H1 (cell line): ENCODE results near the gene KCNQ1. TPM values are rescaled to one million over a fixed set of nuclear protein-coding genes. Genes with fewer than 3 reads are reported as not detected.

Source experiments
- CTCF ChIA-PET: fragments of 300-600 bp; sonication (Branson Sonifier 250); formaldehyde crosslinking; loops from one replicate; lab custom pipeline; 2021; ENCODE audit not compliant: partially characterized antibody; lab: Charles Lee
- POLR2A ChIA-PET: fragments of 300-600 bp; sonication (Branson Sonifier 250); formaldehyde crosslinking; loops from one replicate; lab custom pipeline; 2021; ENCODE audit warnings: inconsistent platforms; ENCODE audit not compliant: partially characterized antibody; lab: Charles Lee
- DNase-seq, 2 experiments: peaks; one replicate each; pipeline versions ENCODE4 v3.0.0 to v3.0.0-alpha.2; 2010 to 2022; ENCODE audit warnings: low spot score in 2 of 2, low read depth in 1 of 2, mixed read lengths in 1 of 2
- FAIRE-seq: peaks from 2 replicates; lab custom pipeline; 2011; peaks lifted over from hg19 to GRCh38; lab: Jason Lieb, UNC
- H2AFZ ChIP-seq: 2 replicates; pipeline ENCODE4 v1.8.1; 2012; ENCODE audit warnings: low read length, inconsistent platforms
- H2AK5ac ChIP-seq: 2 replicates; pipeline ENCODE4 v1.6.1; 2013; ENCODE audit warnings: low read depth, low read length
- H2BK120ac ChIP-seq: replicated peaks from 2 replicates; pipeline ENCODE3; 2013; ENCODE audit warnings: low read depth, low read length, inconsistent platforms
- H2BK12ac ChIP-seq: 2 replicates; pipeline ENCODE4 v1.6.1; 2013; ENCODE audit warnings: low read depth, low read length
- H2BK15ac ChIP-seq: 2 replicates; pipeline ENCODE4 v1.6.1; 2013; ENCODE audit warnings: low read length
- H2BK20ac ChIP-seq: 2 replicates; pipeline ENCODE4 v1.6.1; 2013; ENCODE audit warnings: low read length
- H2BK5ac ChIP-seq: 2 replicates; pipeline ENCODE4 v1.6.1; 2013; ENCODE audit warnings: low read depth, low read length
- H3K14ac ChIP-seq: 2 replicates; pipeline ENCODE4 v1.6.1; 2013; ENCODE audit warnings: inconsistent platforms; ENCODE audit not compliant: insufficient read length
- H3K18ac ChIP-seq: 2 replicates; pipeline ENCODE4 v1.6.1; 2013; ENCODE audit warnings: low read length; ENCODE audit errors: extremely low read depth
- H3K23ac ChIP-seq: 2 replicates; pipeline ENCODE4 v1.6.1; 2013; ENCODE audit warnings: inconsistent platforms; ENCODE audit not compliant: insufficient read length
- H3K23me2 ChIP-seq: 2 replicates; pipeline ENCODE4 v1.6.1; 2013; ENCODE audit warnings: low read depth, low read length
- H3K27ac ChIP-seq: 2 replicates; pipeline ENCODE4 v1.6.1; 2011; ENCODE audit warnings: low read depth, low read length, inconsistent platforms
- H3K27me3 ChIP-seq, 4 experiments: replicated peaks in 1 of 4; 1 replicate in 1 of 4; 2 replicates in 3 of 4; pipeline versions ENCODE4 v1.6.1 to v1.8.1; 2011 to 2013; ENCODE audit warnings: low read length in 3 of 4, mild to moderate bottlenecking in 3 of 4, inconsistent platforms in 2 of 4, mixed read lengths in 2 of 4, moderate library complexity in 1 of 4; ENCODE audit not compliant: control insufficient read depth in 3 of 4, insufficient read depth in 3 of 4; ENCODE audit errors: extremely low read depth in 1 of 4
- H3K36me3 ChIP-seq, 4 experiments: 2 replicates each; pipeline versions ENCODE4 v1.6.1 to v1.8.1; 2011 to 2013; ENCODE audit warnings: mild to moderate bottlenecking in 4 of 4, low read length in 3 of 4, moderate library complexity in 2 of 4, control low read depth in 1 of 4, inconsistent platforms in 1 of 4; ENCODE audit not compliant: insufficient read depth in 4 of 4, control insufficient read depth in 2 of 4
- H3K4ac ChIP-seq: replicated peaks from 2 replicates; pipeline ENCODE3; 2013; ENCODE audit warnings: low read length, low read depth, mixed read lengths, inconsistent platforms; ENCODE audit not compliant: insufficient read length
- H3K4me1 ChIP-seq, 4 experiments: replicated peaks in 1 of 4; 1 replicate in 1 of 4; 2 replicates in 3 of 4; pipeline versions ENCODE4 v1.6.1 to v1.8.1; 2011 to 2013; ENCODE audit warnings: low read length in 3 of 4, inconsistent platforms in 2 of 4, mixed read lengths in 1 of 4; ENCODE audit not compliant: insufficient read depth in 4 of 4, control insufficient read depth in 3 of 4
- H3K4me2 ChIP-seq, 2 experiments: 2 replicates each; pipeline versions ENCODE4 v1.6.1 to v1.8.1; 2011 to 2013; ENCODE audit warnings: low read depth in 2 of 2, low read length in 2 of 2, control low read depth in 1 of 2, inconsistent platforms in 1 of 2, mild to moderate bottlenecking in 1 of 2; ENCODE audit not compliant: insufficient read depth in 1 of 2
- H3K4me3 ChIP-seq, 4 experiments: fragments of 200-600, 300-600 bp in 1 of 4; sonication (generic), shearing (Covaris generic), sonication (Bioruptor Twin) in 1 of 4; 2 replicates each; pipeline versions ENCODE4 v1.5.1 to v1.8.1; 2011 to 2016; ENCODE audit warnings: low read length in 4 of 4, low read depth in 3 of 4, control low read depth in 2 of 4, inconsistent platforms in 2 of 4, mild to moderate bottlenecking in 2 of 4, mixed read lengths in 1 of 4, moderate library complexity in 1 of 4; ENCODE audit not compliant: insufficient read depth in 2 of 4; ENCODE audit errors: extremely low read depth in 1 of 4
- H3K56ac ChIP-seq: replicated peaks from 2 replicates; pipeline ENCODE3; 2013; ENCODE audit warnings: low read depth, mild to moderate bottlenecking, mixed read lengths, low read length, inconsistent platforms; ENCODE audit not compliant: insufficient read length
- H3K79me1 ChIP-seq: 2 replicates; pipeline ENCODE4 v1.6.1; 2013; ENCODE audit warnings: low read depth, low read length, control low read depth
- H3K79me2 ChIP-seq, 2 experiments: 2 replicates each; pipeline versions ENCODE4 v1.6.1 to v1.8.1; 2012 to 2013; ENCODE audit warnings: low read length in 2 of 2, mild to moderate bottlenecking in 2 of 2, inconsistent platforms in 1 of 2; ENCODE audit not compliant: insufficient read depth in 2 of 2, control insufficient read depth in 1 of 2
- H3K9ac ChIP-seq, 4 experiments: replicated peaks in 1 of 4; 1 replicate in 1 of 4; 2 replicates in 3 of 4; pipeline versions ENCODE4 v1.6.1 to v1.8.1; 2011 to 2013; ENCODE audit warnings: low read depth in 3 of 4, low read length in 3 of 4, control low read depth in 2 of 4, mild to moderate bottlenecking in 2 of 4, moderate library complexity in 2 of 4, inconsistent platforms in 1 of 4; ENCODE audit errors: extremely low read depth in 1 of 4
- H3K9me3 ChIP-seq, 2 experiments: 2 replicates each; pipeline versions ENCODE4 v1.6.1 to v1.8.1; 2012 to 2013; ENCODE audit warnings: mild to moderate bottlenecking in 2 of 2, moderate library complexity in 2 of 2, control low read depth in 1 of 2, inconsistent platforms in 1 of 2, low read depth in 1 of 2, low read length in 1 of 2, mixed read lengths in 1 of 2; ENCODE audit not compliant: insufficient read depth in 2 of 2
- H4K20me1 ChIP-seq, 2 experiments: replicated peaks in 1 of 2; 2 replicates each; pipeline versions ENCODE3 to v1.8.1; 2011 to 2013; ENCODE audit warnings: inconsistent platforms in 2 of 2, low read length in 2 of 2, mild to moderate bottlenecking in 1 of 2; ENCODE audit not compliant: insufficient read depth in 2 of 2, control insufficient read depth in 1 of 2
- H4K5ac ChIP-seq: 2 replicates; pipeline ENCODE4 v1.6.1; 2013; ENCODE audit warnings: low read length, low read depth, mixed read lengths, inconsistent platforms; ENCODE audit not compliant: insufficient read length
- H4K8ac ChIP-seq: 2 replicates; pipeline ENCODE4 v1.8.0; 2013; ENCODE audit warnings: mild to moderate bottlenecking, moderate library complexity, low read length, inconsistent platforms; ENCODE audit not compliant: insufficient read depth; ENCODE audit errors: extremely low read depth
- H4K91ac ChIP-seq: replicated peaks from 2 replicates; pipeline ENCODE3; 2013; ENCODE audit warnings: low read length, mixed read lengths, inconsistent platforms; ENCODE audit not compliant: insufficient read length
- CHD2 ChIP-seq: IDR thresholded peaks from 2 replicates; pipeline ENCODE4 v1.6.1; 2012; ENCODE audit warnings: low read length, improper control_type of control experiment
- CTBP2 ChIP-seq: IDR thresholded peaks from 2 replicates; pipeline ENCODE4 v1.7.0; 2011; ENCODE audit warnings: borderline replicate concordance, mild to moderate bottlenecking, moderate library complexity, mixed read lengths, low read length; ENCODE audit not compliant: insufficient read depth, insufficient read length
- CTCF ChIP-seq, 3 experiments: IDR thresholded peaks; 1 replicate in 2 of 3; 2 replicates in 1 of 3; pipeline versions ENCODE4 v1.5.1 to v1.6.1; 2011; ENCODE audit warnings: low read length in 3 of 3, mild to moderate bottlenecking in 3 of 3, inconsistent platforms in 2 of 3, low read depth in 1 of 3, moderate library complexity in 1 of 3; ENCODE audit not compliant: insufficient read depth in 1 of 3; ENCODE audit errors: control extremely low read depth in 1 of 3
- FOSL1 ChIP-seq: IDR thresholded peaks from 2 replicates; pipeline ENCODE4 v1.6.1; 2011; ENCODE audit warnings: mild to moderate bottlenecking, low read depth, low read length, moderate library complexity; ENCODE audit not compliant: insufficient read depth
- GABPA ChIP-seq: IDR thresholded peaks from 2 replicates; pipeline ENCODE4 v1.6.1; 2011; ENCODE audit warnings: mild to moderate bottlenecking, low read length, moderate library complexity, borderline replicate concordance; ENCODE audit not compliant: insufficient read depth
- HDAC6 ChIP-seq: IDR thresholded peaks from one replicate; pipeline ENCODE4 v1.7.1; 2012; ENCODE audit warnings: low read depth, mild to moderate bottlenecking, inconsistent platforms, low read length, moderate library complexity
- KDM4A ChIP-seq: IDR thresholded peaks from one replicate; pipeline ENCODE4 v1.7.1; 2012; ENCODE audit warnings: low read depth, mild to moderate bottlenecking, moderate library complexity, low read length, inconsistent platforms; ENCODE audit not compliant: severe bottlenecking
- POLR2A ChIP-seq, 2 experiments: IDR thresholded peaks; 1 replicate in 1 of 2; 2 replicates in 1 of 2; pipeline ENCODE4 v1.6.1; 2011; ENCODE audit warnings: low read depth in 2 of 2, low read length in 2 of 2, mild to moderate bottlenecking in 2 of 2; ENCODE audit errors: control extremely low read depth in 1 of 2
- SIN3A ChIP-seq, 2 experiments: IDR thresholded peaks in 1 of 2; conservative IDR thresholded peaks in 1 of 2; 2 replicates each; pipeline ENCODE4 v1.6.1; 2011 to 2012; ENCODE audit warnings: low read length in 2 of 2, improper control_type of control experiment in 1 of 2, low read depth in 1 of 2, mild to moderate bottlenecking in 1 of 2
- WGBS, 2 experiments: shearing (Covaris generic) in 1 of 2; methylation state at CpG; one replicate each; pipeline versions ENCODE4 v1.1.6 to v1.1.7; 2013 to 2015; ENCODE audit warnings: low lambda C conversion rate in 2 of 2, mixed read lengths in 2 of 2, inconsistent platforms in 1 of 2, low coverage in 1 of 2, missing lambda C conversion rate in 1 of 2; ENCODE audit not compliant: insufficient replicate concordance in 2 of 2, insufficient coverage in 1 of 2, insufficient read length in 1 of 2; ENCODE audit errors: extremely low coverage in 1 of 2, missing lambda C conversion rate in 1 of 2; 5-methylcytosine and 5-hydroxymethylcytosine counted together
- polyA plus RNA-seq, 7 experiments: library from polyadenylated mRNA; depleted of rRNA in 3 of 7; stranded (reverse) in 5 of 7; unstranded in 2 of 7; fragments of >200 nt in 5 of 7; fragments of 200-250 nt in 2 of 7; gene quantifications; 1 replicate in 5 of 7; 2 replicates in 1 of 7; 4 replicates in 1 of 7; pipeline versions ENCODE4 v1.2.1 to v1.2.3, GENCODE V29; 2011 to 2013; ENCODE audit warnings: missing spikeins in 2 of 7, mixed read lengths in 2 of 7
- total RNA-seq: library from RNA; stranded (reverse); fragmentation: NEBNext Ultra II Directional; extraction: Animal tissue kit (Norgen Biotek cat#: 25700); gene quantifications from 2 replicates; pipeline ENCODE4 v1.2.1, GENCODE V29; 2021

KCNQ1 gene
- total and polyA plus RNA-seq, 2 of the 8 experiments (the other 6 are each of a cell fraction or from before 2014, with no cell fraction given): 1.9 to 2.0 TPM

GRCh38 chr11:2775083-2775625 lies 330.3 kb downstream of the KCNQ1 start:
- no peak overlapping the region for H2BK5ac ChIP-seq
- FAIRE-seq (no peak), DNase-seq (no peak)
- no peaks in the 10 kb centered on the region for H3K79me1 ChIP-seq
- no peak overlapping the region for H4K8ac ChIP-seq
- no peak overlapping the region for H3K4me3 ChIP-seq
- H4K91ac ChIP-seq: no peak overlapping the region
- no peaks in the 10 kb centered on the region for H3K23me2 ChIP-seq
- no peak overlapping the region for H3K4ac ChIP-seq
- H3K14ac ChIP-seq: no peak overlapping the region
- H3K23ac ChIP-seq: no peak overlapping the region
- no peak overlapping the region for H3K4me2 ChIP-seq
- no peak overlapping the region for H4K5ac ChIP-seq
- no peaks in the 10 kb centered on the region for H4K20me1 ChIP-seq
- no peak overlapping the region for H2AK5ac ChIP-seq
- H2AFZ ChIP-seq: no peak overlapping the region
- H3K9me3 ChIP-seq: no peaks in the 10 kb centered on the region
- peaks cover 0 to 29% (median 19%) of the 10 kb centered on the region in 4 experiments; a peak in 6 of 7 replicates for H3K27me3 ChIP-seq
- H3K79me2 ChIP-seq: no peaks in the 10 kb centered on the region
- H3K18ac ChIP-seq: no peak overlapping the region
- H3K56ac ChIP-seq: no peak overlapping the region
- no peak overlapping the region for H3K27ac ChIP-seq
- H2BK20ac ChIP-seq: no peak overlapping the region
- POLR2A ChIA-PET: no interaction called here
- no peak overlapping the region for H2BK12ac ChIP-seq
- no peak overlapping the region for H2BK120ac ChIP-seq
- H3K4me1 ChIP-seq: peaks cover 0 to 6% (median 2%) of the 10 kb centered on the region in 4 experiments; a peak in 3 of 7 replicates
- no peak overlapping the region for H3K9ac ChIP-seq
- CTCF ChIA-PET: interaction anchor here (1.1 to 1.9 kb wide), 6 partner anchors 9 to 115 kb away, joined by 3 to 6 read pairs (median 3); no protein-coding TSS in a partner anchor
- H2BK15ac ChIP-seq: no peak overlapping the region
- TF ChIP-seq GABPA (no peak), SIN3A (conservative IDR thresholded peaks at IDR 0.05 in 1 of 2, IDR thresholded peaks at IDR 0.05 in 1 of 2; ENCODE audit: low read depth in 1 of 2, low read length in 2 of 2) (no peak), CTBP2 (no peak), CTCF (IDR thresholded peaks at IDR 0.05; ENCODE audit: control extremely low read depth in 1 of 3, insufficient read depth in 1 of 3, low read depth in 1 of 3, low read length in 3 of 3) (no peak), CHD2 (no peak), HDAC6 (no peak), POLR2A (IDR thresholded peaks at IDR 0.05; ENCODE audit: control extremely low read depth in 1 of 2, low read depth in 2 of 2, low read length in 2 of 2) (no peak), KDM4A (no peak), FOSL1 (no peak)
- no peaks in the 10 kb centered on the region for H3K36me3 ChIP-seq
- 85% methylated on average over 5 of the region's 5 CpGs; no CpG with 5 or more reads in 1 of the 2 experiments for WGBS, 2 experiments
